NK-92 treated with Interleukin-12 subunit alpha and Interleukin-12 subunit beta, amount 100 ng/mL, for 24 hours (cell line): ENCODE measurements around the gene WNK1.
"Not testable (repeated sequence)": the region's sequence is repeated elsewhere in the genome, so short reads cannot be mapped to it uniquely, and the experiment has no call there.

Experiments used
- DNase-seq: peaks from one replicate; lab custom pipeline; 2025; lab: John Stamatoyannopoulos, UW

The WNK1 gene

GRCh38 chr12:779745-780734 lies 27.7 kb downstream of the WNK1 start:
- DNase-seq, result no peak

DNA sequence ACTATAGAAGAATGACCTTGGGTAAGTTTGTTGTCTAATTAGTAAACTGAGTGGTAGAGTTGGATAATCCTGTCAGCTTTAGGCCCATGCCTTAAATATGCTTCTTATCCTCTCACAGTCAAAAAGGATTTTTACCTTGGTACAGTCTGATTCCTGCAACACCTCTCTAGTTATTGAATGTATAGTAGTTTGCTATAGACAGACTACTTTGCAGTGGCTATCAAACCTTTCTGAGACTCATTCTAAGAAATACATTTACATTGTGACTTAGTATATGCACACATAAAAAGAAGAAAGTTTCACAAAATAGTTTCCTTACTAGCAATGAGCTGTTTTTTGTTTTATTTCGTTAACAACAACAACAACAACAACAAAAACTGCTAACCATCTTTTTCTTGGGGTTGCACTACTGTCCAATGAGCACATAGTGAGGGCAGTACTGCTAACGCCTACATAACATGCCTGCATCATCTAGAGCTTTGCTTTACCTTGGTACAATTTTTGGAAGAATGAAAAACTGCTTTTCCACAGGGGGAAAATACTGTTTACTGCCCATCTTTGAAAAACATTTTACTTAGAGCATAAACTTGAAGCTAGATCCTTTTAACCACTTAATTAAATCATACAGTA lies 28.5 kb downstream of the WNK1 start:
- no peak for DNase-seq

DNA sequence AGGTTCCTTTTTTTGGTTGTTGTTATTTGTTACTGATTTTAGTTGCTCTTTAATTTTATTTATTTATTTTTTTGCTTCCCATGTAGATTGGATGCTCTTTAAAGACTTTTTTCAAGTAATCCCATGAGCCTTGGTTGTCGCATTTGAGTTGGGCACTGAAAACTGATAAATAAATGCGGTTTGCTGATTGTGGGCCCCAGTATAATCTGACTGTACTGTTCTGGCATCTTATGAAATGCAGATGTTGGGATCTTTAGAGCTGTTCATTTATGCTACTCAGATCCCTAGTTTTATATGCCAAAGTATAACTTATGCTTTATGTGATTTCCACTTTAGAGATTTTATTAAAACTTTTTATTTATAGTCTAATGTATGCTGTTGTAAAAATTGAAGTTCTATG lies 33.3 kb downstream of the WNK1 start:
- no peak for DNase-seq

GRCh38 chr12:788288-788687 lies 35.9 kb downstream of the WNK1 start:
- DNase-seq, result no peak

DNA sequence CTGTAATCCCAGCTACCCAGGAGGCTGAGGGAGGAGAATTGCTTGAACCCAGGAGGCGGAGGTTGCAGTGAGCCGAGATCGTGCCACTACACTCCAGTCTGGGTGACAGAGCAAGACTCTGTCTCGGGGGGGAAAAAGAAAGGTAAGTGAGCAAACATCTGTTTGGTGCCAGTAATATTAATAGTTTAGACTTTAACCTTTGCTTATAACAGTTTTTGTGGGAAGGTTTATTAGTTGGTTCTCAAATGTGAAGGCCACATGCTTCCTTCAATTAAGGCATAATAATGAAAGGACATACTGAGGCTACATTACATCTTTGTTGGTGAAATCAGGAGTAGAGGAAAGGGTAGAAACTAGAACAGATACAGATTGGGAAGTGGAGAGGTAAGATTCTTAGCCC lies 36.4 kb downstream of the WNK1 start:
- not testable (repeated sequence) for DNase-seq

DNA sequence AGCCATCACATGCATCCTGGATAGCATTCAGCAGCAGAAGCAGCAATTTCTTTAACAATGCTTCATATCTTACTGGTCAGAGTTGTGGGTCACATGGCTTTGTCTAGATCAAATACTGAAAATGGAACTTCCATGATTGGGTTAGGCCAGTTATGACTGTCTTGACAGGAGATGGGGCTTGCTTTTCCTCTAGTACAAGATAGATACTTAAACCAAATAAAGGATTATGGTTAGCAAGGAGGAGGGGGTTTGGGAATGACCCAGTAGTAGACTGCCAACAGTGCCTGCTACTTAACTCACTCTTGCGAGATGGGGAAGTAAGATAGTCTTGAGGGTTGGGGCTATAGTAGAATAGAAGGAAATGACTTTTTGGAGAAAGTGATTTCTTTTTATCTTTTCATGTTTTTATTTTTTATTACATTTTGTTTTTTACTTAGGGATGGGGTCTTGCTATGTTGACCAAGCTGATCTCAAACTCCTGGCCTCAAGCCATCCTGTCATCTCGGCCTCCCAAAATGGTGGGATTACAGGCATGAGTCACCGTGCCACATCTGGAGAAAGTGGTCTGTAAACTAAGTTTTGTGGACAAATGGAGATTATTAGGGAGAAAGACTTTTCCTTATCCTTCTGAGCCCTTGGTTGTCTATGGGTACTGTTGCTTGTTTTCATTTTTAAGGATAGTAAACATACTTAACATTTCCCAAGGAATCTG lies 37.6 kb downstream of the WNK1 start:
- no peak for DNase-seq

DNA sequence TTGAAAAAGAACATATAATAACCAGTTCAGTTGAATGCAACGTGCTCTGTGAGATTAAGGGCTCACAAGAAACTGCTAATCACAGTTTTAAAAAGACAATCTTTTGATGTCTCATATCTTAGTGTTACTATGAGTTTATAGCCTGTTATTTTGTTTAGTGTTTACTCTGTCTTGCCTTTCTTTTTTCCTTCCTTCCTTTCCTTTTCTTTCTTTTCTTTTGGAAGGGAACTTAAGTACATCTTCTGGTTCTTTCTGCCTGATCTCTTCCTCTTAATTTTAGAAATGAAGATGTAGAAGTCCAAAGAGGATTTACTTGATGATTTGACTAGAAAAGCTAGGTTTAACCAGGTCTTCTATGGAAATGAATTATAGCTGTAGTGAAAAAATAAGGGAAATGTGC lies 38.2 kb downstream of the WNK1 start:
- DNase-seq, result no peak

- no peak for DNase-seq
Observed at GRCh38 chr12:793037-793436, 40.7 kb downstream of the WNK1 start.

DNA sequence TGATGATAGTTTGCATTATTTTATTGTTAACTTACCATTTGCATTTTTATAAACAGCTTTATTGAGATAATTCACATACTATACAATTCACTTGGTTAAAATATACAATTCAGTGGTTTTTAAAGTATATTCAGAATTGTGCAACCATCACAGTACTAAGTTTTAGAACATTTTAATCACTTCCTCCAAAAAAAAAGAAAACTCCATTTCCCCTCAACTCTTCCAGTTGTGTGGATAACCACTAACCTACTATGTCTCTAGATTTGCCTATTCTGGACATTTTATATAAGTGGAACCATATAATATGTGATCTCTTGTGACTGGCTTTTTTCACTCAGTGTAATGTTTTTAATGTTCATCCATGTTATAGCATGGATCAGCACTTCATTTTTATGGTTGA lies 41.3 kb downstream of the WNK1 start:
- no peak for DNase-seq

- DNase-seq, result no peak
Observed at GRCh38 chr12:795305-795704, 42.9 kb downstream of the WNK1 start.

DNA sequence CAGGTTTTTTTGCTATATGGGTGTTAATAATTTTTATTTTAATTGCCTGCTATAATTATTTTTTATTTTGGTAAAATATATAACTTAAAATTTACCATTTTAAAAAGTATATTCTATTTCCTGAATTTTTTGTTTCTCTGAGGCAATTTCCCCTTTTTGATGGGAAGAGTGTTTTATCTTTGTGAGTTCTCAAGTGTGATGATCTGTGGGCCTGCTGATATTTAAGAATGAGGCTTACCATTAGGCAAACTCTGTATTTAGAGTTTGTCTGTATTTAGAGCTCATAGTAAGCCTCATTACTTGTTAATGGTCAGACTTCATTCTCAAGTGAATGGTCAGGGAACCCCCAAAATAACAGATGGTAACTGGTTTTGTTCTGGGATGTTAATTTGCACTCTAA lies 48.0 kb downstream of the WNK1 start:
- no peak for DNase-seq

DNA sequence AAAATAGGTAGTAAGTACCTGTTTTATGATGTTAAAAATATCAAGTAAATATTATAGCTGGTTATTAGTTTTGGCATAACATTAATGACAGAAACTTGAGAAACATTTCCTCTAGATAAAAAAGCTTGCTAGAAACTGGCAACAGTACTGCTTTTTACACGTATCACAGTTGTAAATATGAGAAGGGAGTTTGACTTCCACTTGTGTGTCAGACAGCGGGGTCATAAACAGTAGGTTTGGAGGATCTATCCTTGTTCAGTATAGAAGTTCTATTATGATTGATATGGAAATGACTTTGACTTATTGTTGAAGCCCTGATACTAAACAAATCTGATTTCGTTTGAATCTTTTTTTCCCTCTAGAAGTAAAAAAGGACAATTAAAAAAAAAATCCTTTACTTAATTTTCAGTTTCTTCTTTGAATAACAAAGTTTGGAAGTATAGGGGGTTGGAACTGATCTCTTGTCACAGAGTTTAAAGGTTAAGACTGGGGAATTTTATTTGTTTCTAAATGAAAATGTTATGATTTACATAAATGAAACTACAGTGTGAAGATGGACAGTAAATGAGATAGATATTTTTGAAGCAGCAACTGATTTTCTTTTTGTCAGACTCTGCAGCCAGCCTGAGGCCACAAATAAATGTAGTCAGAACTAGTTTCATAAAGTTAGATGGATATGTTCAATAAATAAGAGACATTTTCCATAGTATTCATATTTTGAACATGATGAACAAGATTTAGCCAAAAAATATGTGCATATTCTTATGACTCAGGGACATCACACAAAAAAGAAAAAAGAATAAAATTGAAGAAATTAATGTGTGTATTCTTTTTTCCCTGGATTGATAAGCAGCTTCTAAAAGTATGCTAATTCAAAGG lies 50.1 kb downstream of the WNK1 start:
- DNase-seq, result no peak

GRCh38 chr12:805022-805632 lies 52.7 kb downstream of the WNK1 start:
- no peak for DNase-seq

- no peak for DNase-seq
Observed at GRCh38 chr12:806200-806791, 53.9 kb downstream of the WNK1 start.

DNA sequence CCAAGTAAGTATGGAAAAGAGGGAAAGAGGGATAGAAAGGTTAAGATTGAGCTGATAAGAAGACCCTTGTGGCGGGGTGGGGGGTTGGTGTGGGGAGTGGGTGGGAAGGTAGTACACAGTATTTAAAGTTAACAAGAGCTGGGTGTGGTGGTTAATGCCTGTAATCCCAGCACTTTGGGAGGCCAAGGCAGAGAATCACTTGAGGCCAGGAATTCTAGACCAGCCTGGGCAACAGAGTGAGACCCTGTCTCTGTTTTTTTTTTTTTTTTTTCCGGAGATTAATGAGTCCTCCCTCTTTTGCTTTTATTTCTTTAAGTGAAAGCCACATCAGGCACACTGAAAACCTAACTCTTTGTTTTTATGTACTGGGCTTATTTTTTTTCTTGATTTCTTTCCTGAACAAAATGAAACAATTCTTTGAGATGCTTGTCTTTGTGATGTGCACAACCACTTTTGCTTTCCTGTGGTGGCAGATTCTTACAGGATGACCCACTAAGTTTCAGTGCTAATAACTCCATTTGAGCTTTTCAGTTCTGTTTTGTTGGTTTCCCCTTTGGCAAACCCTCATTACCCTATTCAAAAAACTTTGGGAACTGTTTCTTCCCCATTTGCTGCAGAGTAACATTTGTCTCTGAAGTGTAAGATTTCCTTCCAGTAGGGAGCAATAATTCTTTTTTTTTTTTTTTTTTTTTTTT lies 54.8 kb downstream of the WNK1 start:
- no peak for DNase-seq

DNA sequence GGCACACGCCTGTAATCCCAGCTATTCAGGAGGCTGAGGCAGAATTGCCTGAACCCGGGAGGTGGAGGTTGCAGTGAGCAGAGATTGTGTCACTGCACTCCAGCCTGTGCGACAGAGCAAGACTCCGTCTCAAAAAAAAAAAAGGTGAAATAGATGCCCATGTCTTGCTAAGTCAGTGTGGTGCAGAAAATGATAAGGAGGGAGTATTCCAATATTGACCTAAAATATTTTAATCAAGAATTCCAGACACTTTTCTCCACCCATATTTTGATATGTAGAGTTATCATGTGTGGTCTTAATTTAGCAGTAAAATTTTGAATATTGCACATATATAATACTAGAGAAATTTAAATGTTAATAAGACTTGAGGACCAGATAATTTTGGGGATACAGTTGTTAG lies 57.7 kb downstream of the WNK1 start:
- no peak for DNase-seq

GRCh38 chr12:810671-811415 lies 58.5 kb downstream of the WNK1 start:
- no peak for DNase-seq

DNA sequence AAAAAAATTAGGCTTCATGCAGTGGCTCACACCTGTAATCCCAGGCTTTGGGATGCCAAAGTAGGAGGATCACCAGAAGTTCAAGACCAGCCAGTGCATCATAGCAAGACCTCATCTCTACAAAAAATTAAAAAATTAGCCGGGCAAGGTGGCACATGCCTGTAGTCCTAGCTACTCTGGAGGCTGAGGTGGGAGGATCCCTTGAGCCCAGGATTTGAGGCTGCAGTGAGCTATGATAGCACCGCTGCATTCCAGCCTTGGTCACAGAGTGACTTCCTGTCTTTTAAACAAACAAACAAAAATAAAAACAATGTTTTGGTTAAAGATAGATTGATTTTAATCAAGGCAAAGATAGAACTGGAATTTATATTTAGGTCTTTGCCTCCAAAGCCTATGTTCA lies 60.6 kb downstream of the WNK1 start:
- no peak for DNase-seq

GRCh38 chr12:817456-817855 lies 65.1 kb downstream of the WNK1 start:
- not testable (repeated sequence) for DNase-seq
